GM23338 (cell line): ENCODE measurements around the gene CIITA.
"Not testable (repeated sequence)": the region's sequence is repeated elsewhere in the genome, so short reads cannot be mapped to it uniquely, and the experiment has no call there.

Source experiments
- CTCF ChIP-seq, 2 experiments: fragments of 200-600 bp in 1 of 2; sonication (generic) in 1 of 2; conservative IDR thresholded peaks; 2 replicates each; pipeline versions ENCODE4 v1.5.1 to v1.6.1; 2016 to 2017; ENCODE audit warnings: antibody characterized with exemption in 2 of 2, low read depth in 2 of 2, mild to moderate bottlenecking in 2 of 2, moderate library complexity in 1 of 2
- EZH2 ChIP-seq: fragments of 200-600 bp; sonication (generic); IDR thresholded peaks from one replicate; pipeline ENCODE4 v1.8.0; 2017; ENCODE audit warnings: antibody characterized with exemption, mild to moderate bottlenecking, low read depth; ENCODE audit not compliant: unreplicated experiment
- JUNB ChIP-seq: IDR thresholded peaks from one replicate; pipeline ENCODE4 v1.6.1; 2016; ENCODE audit warnings: antibody characterized with exemption; ENCODE audit not compliant: unreplicated experiment
- REST ChIP-seq: IDR thresholded peaks from one replicate; pipeline ENCODE4 v1.6.1; 2018; ENCODE audit warnings: antibody characterized with exemption; ENCODE audit not compliant: unreplicated experiment

DNA sequence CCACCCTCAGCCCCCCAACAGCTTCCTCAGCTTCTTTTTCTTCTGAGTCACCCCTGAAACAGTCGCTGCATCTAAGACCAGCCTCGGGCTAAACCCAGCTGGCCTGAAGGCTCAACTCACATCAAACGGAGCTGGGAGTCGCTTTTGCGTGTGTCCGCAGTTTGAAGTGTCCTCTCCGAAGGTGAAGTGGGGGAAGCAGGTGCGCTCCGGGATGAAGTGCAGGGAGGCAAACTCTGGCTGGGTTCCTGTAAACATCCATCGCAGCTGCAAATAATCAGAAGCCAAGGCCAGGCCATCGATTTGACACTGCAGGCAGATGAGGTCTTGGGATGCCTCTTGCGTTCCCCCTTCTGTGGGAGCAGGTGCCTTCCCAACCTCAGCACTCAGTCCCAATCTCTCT lies 52.1 kb downstream of the CIITA start:
- TF ChIP-seq EZH2; CTCF (conservative IDR thresholded peaks at IDR 0.05; ENCODE audit: low read depth in 2 of 2); JUNB; REST: not testable (repeated sequence)
